WI38 (cell line): ENCODE measurements around the gene TXN.

ENCODE experiments used
- H3K4me3 ChIP-seq: 2 replicates; pipeline ENCODE4 v1.5.1; 2011; ENCODE audit warnings: low read depth, mild to moderate bottlenecking, control low read depth, low read length
- CTCF ChIP-seq: IDR thresholded peaks from 2 replicates; pipeline ENCODE4 v1.5.1; 2012; ENCODE audit warnings: low read depth, mild to moderate bottlenecking, control low read depth, low read length

Gene TXN

GRCh38 chr9:110256380-110257096 lies at the start of gene TXN:
TXN (minus strand) TSS chr9:110256507; CDS start chr9:110256435, 72 bp downstream.
- peak within 1 kb of the TSS; percentile 88 for H3K4me3 ChIP-seq
- no peak for TF ChIP-seq CTCF

DNA sequence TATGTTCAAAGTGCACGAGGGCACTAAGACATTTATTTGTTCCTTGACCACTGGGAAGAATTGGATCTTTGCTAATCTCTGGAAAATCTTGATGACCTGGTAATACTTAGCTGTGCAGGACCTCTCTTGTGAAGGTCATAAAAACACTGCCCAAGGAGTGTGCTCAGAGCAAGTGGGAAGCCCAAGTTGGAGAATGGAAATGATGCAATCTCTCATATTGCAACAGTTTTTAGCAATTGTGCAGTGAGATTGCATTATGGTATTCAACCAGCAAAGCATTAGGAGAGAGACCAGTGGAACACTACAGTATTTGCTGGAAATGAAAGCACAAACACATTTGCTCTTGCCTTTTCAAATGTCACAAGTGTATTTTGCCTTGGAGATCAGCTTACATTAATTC lies 46.8 kb upstream of the TXN start:
- no peak for TF ChIP-seq CTCF

GRCh38 chr9:110298043-110298605 lies 41.8 kb upstream of the TXN start:
- H3K4me3 ChIP-seq: no peak overlapping the region
- TF ChIP-seq CTCF: no peak

More for the DNA sequence above, 46.8 kb upstream of the TXN start:
- H3K4me3 ChIP-seq: no peak overlapping the region

DNA sequence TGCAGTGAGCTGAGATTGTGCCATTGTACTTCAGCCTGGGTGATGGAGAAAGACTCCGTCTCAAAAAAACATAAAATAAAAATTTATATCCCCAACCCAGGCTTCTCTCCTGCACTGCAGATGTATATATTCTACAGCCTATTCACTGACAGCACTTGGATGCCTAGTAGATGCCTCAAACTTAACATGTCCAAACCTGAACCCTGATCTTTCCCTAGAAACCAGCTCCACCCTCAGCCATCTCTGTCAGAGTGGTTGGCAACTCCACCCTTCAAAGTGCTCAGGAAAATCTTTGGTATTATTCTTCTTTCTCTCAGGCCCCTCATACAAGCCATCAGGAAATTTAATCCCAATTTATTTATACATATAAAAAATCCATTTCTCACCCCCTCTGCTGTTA lies 36.9 kb upstream of the TXN start:
- TF ChIP-seq CTCF: no peak
- no peak overlapping the region for H3K4me3 ChIP-seq

GRCh38 chr9:110291921-110292557 lies 35.7 kb upstream of the TXN start:
- TF ChIP-seq CTCF: no peak

DNA sequence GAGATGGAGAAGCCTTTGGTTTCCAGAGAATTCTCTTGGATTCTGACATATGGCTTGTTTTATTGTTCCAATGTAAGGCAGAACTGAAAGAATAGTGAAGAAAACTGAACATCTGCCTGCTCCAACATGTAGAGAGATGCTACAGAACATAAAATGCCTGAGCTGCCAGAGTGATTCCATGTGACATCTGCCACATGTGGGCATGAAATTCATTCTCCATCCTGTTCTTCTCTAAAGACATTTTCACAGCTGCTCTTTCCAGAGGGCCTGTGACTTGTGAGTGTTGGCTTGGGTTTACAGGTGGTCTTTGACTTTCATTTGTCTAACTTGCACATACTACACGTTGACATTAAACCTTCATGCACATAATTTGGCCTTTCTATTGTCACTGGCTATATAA lies 33.7 kb upstream of the TXN start:
- no peak for TF ChIP-seq CTCF

More at GRCh38 chr9:110291921-110292557, 35.7 kb upstream of the TXN start:
- H3K4me3 ChIP-seq: no peak overlapping the region

GRCh38 chr9:110288503-110288902 lies 32.2 kb upstream of the TXN start:
- no peak overlapping the region for H3K4me3 ChIP-seq
- TF ChIP-seq CTCF: no peak

More for the DNA sequence above, 33.7 kb upstream of the TXN start:
- no peak overlapping the region for H3K4me3 ChIP-seq
